A549 (cell line): Measurements from ENCODE around the gene CORO2B. TPM values are rescaled to one million over a fixed set of nuclear protein-coding genes. Genes with fewer than 3 reads are reported as not detected.

ENCODE experiments used
- ATAC-seq, 2 experiments: fragments of 200-7000 bp in 1 of 2; fragments of >200 bp in 1 of 2; cut with Nextera tagmentation in 1 of 2; cut with Tn5 transposase in 1 of 2; 3 replicates each; pipeline versions ENCODE4 v1.8.0 to v1.9.1; 2018 to 2020; ENCODE audit warnings: mild to moderate bottlenecking in 1 of 2, moderate library complexity in 1 of 2
- CTCF ChIA-PET: fragments of 300-600 bp; sonication (Branson Sonifier 250); formaldehyde crosslinking; extraction: SDS; loops from one replicate; lab custom pipeline; 2021; ENCODE audit warnings: antibody characterized with exemption, inconsistent platforms; lab: Yijun Ruan, JAX
- POLR2A ChIA-PET: fragments of 350-600 bp; formaldehyde crosslinking; extraction: SDS; loops from one replicate; lab custom pipeline; 2021; ENCODE audit warnings: antibody characterized with exemption, inconsistent platforms; lab: Yijun Ruan, JAX
- DNase-seq, 2 experiments: peaks; one replicate each; pipeline versions ENCODE4 v3.0.0 to v3.0.0-alpha.2; 2011 to 2016; ENCODE audit warnings: low read depth in 1 of 2, low spot score in 1 of 2
- FAIRE-seq: peaks from 2 replicates; lab custom pipeline; 2011; peaks lifted over from hg19 to GRCh38; lab: Jason Lieb, UNC
- H3K27ac ChIP-seq, 2 experiments: fragments of >200 bp; sonication (Bioruptor Twin); formaldehyde crosslinking; 3 replicates each; pipeline ENCODE4 v1.5.1; 2016 to 2017
- H3K4me1 ChIP-seq: fragments of >200 bp; sonication (Bioruptor Twin); formaldehyde crosslinking; 3 replicates; pipeline ENCODE4 v1.6.1; 2016
- H3K4me2 ChIP-seq: fragments of >200 bp; sonication (Bioruptor Twin); formaldehyde crosslinking; 3 replicates; pipeline ENCODE4 v1.6.1; 2016
- H3K4me3 ChIP-seq: fragments of >200 bp; sonication (Bioruptor Twin); formaldehyde crosslinking; 3 replicates; pipeline ENCODE4 v1.5.1; 2016
- H3K9me3 ChIP-seq: fragments of >200 bp; sonication (Bioruptor Twin); formaldehyde crosslinking; 3 replicates; pipeline ENCODE4 v1.6.1; 2016
- ATOH8 ChIP-seq: fragments of 250-450 bp; sonication (Bioruptor Pico); IDR thresholded peaks from 2 replicates; pipeline ENCODE4 v1.5.0; 2020; ENCODE audit warnings: low read depth, mild to moderate bottlenecking, moderate library complexity
- BCL3 ChIP-seq: fragments of >200 bp; sonication (Bioruptor Twin); formaldehyde crosslinking; IDR thresholded peaks from 3 replicates; pipeline ENCODE4 v1.6.1; 2016
- BHLHE40 ChIP-seq: IDR thresholded peaks from 2 replicates; pipeline ENCODE4 v1.6.1; 2012; ENCODE audit warnings: low read depth, low read length, inconsistent platforms
- CBX2 ChIP-seq: fragments of 200-600 bp; sonication (generic); IDR thresholded peaks from 2 replicates; pipeline ENCODE4 v1.6.1; 2016; ENCODE audit warnings: low read depth, mild to moderate bottlenecking, borderline replicate concordance
- CHD2 ChIP-seq: fragments of 150-350 bp; IDR thresholded peaks from 2 replicates; pipeline ENCODE4 v1.6.1; 2014; ENCODE audit warnings: low read length; ENCODE audit not compliant: partially characterized antibody
- CHD4 ChIP-seq: fragments of 200-600 bp; sonication (generic); IDR thresholded peaks from 2 replicates; pipeline ENCODE4 v1.6.1; 2016; ENCODE audit warnings: antibody characterized with exemption, mild to moderate bottlenecking, borderline replicate concordance
- E2F6 ChIP-seq: IDR thresholded peaks from 2 replicates; pipeline ENCODE4 v1.6.1; 2012; ENCODE audit warnings: low read depth, borderline replicate concordance
- EP300 ChIP-seq, 2 experiments: fragments of >200 bp; sonication (Bioruptor Twin); formaldehyde crosslinking; IDR thresholded peaks; 2 replicates in 1 of 2; 3 replicates in 1 of 2; pipeline ENCODE4 v1.6.1; 2016 to 2017
- FOSB ChIP-seq: fragments of 250-450 bp; sonication (Bioruptor Pico); IDR thresholded peaks from 2 replicates; pipeline ENCODE4 v1.5.0; 2020; ENCODE audit warnings: mild to moderate bottlenecking, moderate library complexity
- HDAC2 ChIP-seq: fragments of 200-600 bp; sonication (generic); IDR thresholded peaks from 2 replicates; pipeline ENCODE4 v1.6.1; 2016
- HEYL ChIP-seq: fragments of 250-450 bp; sonication (Bioruptor Pico); IDR thresholded peaks from 2 replicates; pipeline ENCODE4 v1.8.0; 2021; ENCODE audit warnings: mild to moderate bottlenecking, moderate library complexity
- KDM5A ChIP-seq: fragments of 200-600 bp; sonication (generic); IDR thresholded peaks from 2 replicates; pipeline ENCODE4 v1.6.1; 2016; ENCODE audit warnings: antibody characterized with exemption, mild to moderate bottlenecking
- MAFK ChIP-seq: fragments of 450-650 bp; IDR thresholded peaks from 2 replicates; pipeline ENCODE4 v1.6.1; 2014; ENCODE audit not compliant: partially characterized antibody
- MAX ChIP-seq: IDR thresholded peaks from 2 replicates; pipeline ENCODE4 v1.6.1; 2012
- NFE2L2 ChIP-seq: fragments of 150-350 bp; conservative IDR thresholded peaks from 2 replicates; pipeline ENCODE4 v1.6.1; 2014; ENCODE audit warnings: low read length
- NPAS2 ChIP-seq: fragments of 250-450 bp; sonication (Bioruptor Pico); IDR thresholded peaks from 2 replicates; pipeline ENCODE4 v1.8.0; 2022; ENCODE audit warnings: mild to moderate bottlenecking, moderate library complexity, borderline replicate concordance
- NR3C1 ChIP-seq: fragments of >200 bp; sonication (Bioruptor Twin); formaldehyde crosslinking; IDR thresholded peaks from 3 replicates; pipeline ENCODE4 v1.6.1; 2017
- POLR2AphosphoS2 ChIP-seq: conservative IDR thresholded peaks from 2 replicates; pipeline ENCODE4 v1.6.1; 2012; ENCODE audit warnings: low read length, improper control_type of control experiment, inconsistent platforms
- RARB ChIP-seq: fragments of 250-450 bp; sonication (Bioruptor Pico); IDR thresholded peaks from 2 replicates; pipeline ENCODE4 v1.8.0; 2021; ENCODE audit warnings: mild to moderate bottlenecking, moderate library complexity
- RNF2 ChIP-seq: fragments of 200-600 bp; sonication (generic); IDR thresholded peaks from 2 replicates; pipeline ENCODE4 v1.6.1; 2016; ENCODE audit warnings: low read depth, mild to moderate bottlenecking, antibody characterized with exemption, moderate library complexity, borderline replicate concordance
- SMC3 ChIP-seq: fragments of >200 bp; sonication (Bioruptor Twin); formaldehyde crosslinking; IDR thresholded peaks from 3 replicates; pipeline ENCODE4 v1.6.1; 2018; ENCODE audit warnings: inconsistent platforms
- TP53 ChIP-seq: fragments of 250-450 bp; sonication (Bioruptor Pico); IDR thresholded peaks from 2 replicates; pipeline ENCODE4 v1.5.0; 2021; ENCODE audit warnings: mild to moderate bottlenecking, moderate library complexity
- ZFP36 ChIP-seq: fragments of 450-650 bp; IDR thresholded peaks from 2 replicates; pipeline ENCODE4 v1.6.1; 2014; ENCODE audit warnings: borderline replicate concordance; ENCODE audit not compliant: partially characterized antibody
- ZNF302 ChIP-seq: fragments of 250-450 bp; sonication (Bioruptor Pico); IDR thresholded peaks from 2 replicates; pipeline ENCODE4 v1.9.0; 2021; ENCODE audit warnings: inconsistent platforms, mild to moderate bottlenecking, moderate library complexity
- WGBS: methylation state at CpG from one replicate; pipeline ENCODE4 v1.1.6; 2017; ENCODE audit errors: missing lambda C conversion rate; 5-methylcytosine and 5-hydroxymethylcytosine counted together
- polyA plus RNA-seq, 4 experiments: library from polyadenylated mRNA; depleted of rRNA in 3 of 4; stranded (reverse); fragments of >200 nt; fragmentation: RNase III in 1 of 4; extraction: RNeasy Plus Mini Kit Qiagen cat#74134 plus additional on column Dnase treatment in 1 of 4; gene quantifications; 2 replicates in 3 of 4; 3 replicates in 1 of 4; pipeline ENCODE4 v1.2.3, GENCODE V29; 2011 to 2017

CORO2B gene
- polyA plus RNA-seq, 2 of the 4 experiments (the other 2 are of a cell fraction), result 2.0 to 2.3 TPM

- POLR2A ChIA-PET, result no interaction called here
- WGBS, result 65% methylated on average over 6 of the region's 6 CpGs
Observed at GRCh38 chr15:68666120-68666811, 87.5 kb downstream of the CORO2B start.

GRCh38 chr15:68666812-68667450, 88.1 kb downstream of the CORO2B start:
- 68% methylated on average over 12 of the region's 12 CpGs for WGBS
- no peak for FAIRE-seq

More at GRCh38 chr15:68666120-68666811, 87.5 kb downstream of the CORO2B start:
- TF ChIP-seq MAX (no peak), RARB (CRISPR knock-in tag) (no peak), TP53 (no peak), CBX2 (no peak), ATOH8 (CRISPR knock-in tag) (no peak), NPAS2 (no peak), KDM5A (no peak), NFE2L2 (no peak), E2F6 (no peak), SMC3 (no peak), HEYL (CRISPR knock-in tag) (no peak), RNF2 (no peak), MAFK (no peak)
- Histone ChIP-seq H3K4me3 (no peak overlapping the region), H3K4me1 (no peaks in the 10 kb centered on the region), H3K4me2 (no peak overlapping the region), H3K9me3 (0 out of 3 replicates have a peak, but pooled peaks cover 5% of the 10 kb centered on the region), H3K27ac (no peak overlapping the region)
- FAIRE-seq (no peak), DNase-seq (no peak), ATAC-seq (no peak; a peak in 1 of 6 replicates)
- CTCF ChIA-PET, result interaction anchor here (0.6 to 22.7 kb wide), 9 partner anchors 10 to 413 kb away, joined by 3 to 452 read pairs (median 8); no protein-coding TSS in a partner anchor

More at GRCh38 chr15:68666812-68667450, 88.1 kb downstream of the CORO2B start:
- DNase-seq, result no peak
- no peak for TF ChIP-seq FOSB
- no peak for TF ChIP-seq POLR2AphosphoS2
- TF ChIP-seq BCL3, result no peak
- no peak for TF ChIP-seq NR3C1
- no peak for TF ChIP-seq EP300 (IDR thresholded peaks at IDR 0.05)
- no peak for TF ChIP-seq ZFP36
- TF ChIP-seq CHD4, result no peak
- TF ChIP-seq CHD2, result no peak
- no peak for TF ChIP-seq HDAC2
- no peak for TF ChIP-seq NPAS2
- TF ChIP-seq BHLHE40, result no peak
- TF ChIP-seq ZNF302 (CRISPR knock-in tag), result no peak
- TF ChIP-seq HEYL (CRISPR knock-in tag), result no peak
- TF ChIP-seq, all 56 proteins: peak for 0
- H3K27ac ChIP-seq, result no peak overlapping the region
- H3K4me1 ChIP-seq, result no peaks in the 10 kb centered on the region
- CTCF ChIA-PET, result interaction anchor here (1.1 to 22.7 kb wide), 6 partner anchors 8 to 258 kb away, joined by 3 to 452 read pairs (median 116); no protein-coding TSS in a partner anchor
- no peak overlapping the region for H3K4me2 ChIP-seq
- no peak for ATAC-seq
- H3K4me3 ChIP-seq, result no peak overlapping the region
- POLR2A ChIA-PET, result no interaction called here
- H3K9me3 ChIP-seq, result 0 out of 3 replicates have a peak, but pooled peaks cover 5% of the 10 kb centered on the region
